Right hindlimb (tissue), 1 donor: ENCODE data around the gene SRGAP3.
A peak's percentile ranks its signal among the peaks of the same experiment; 100 is the strongest.
"Not testable (repeated sequence)": the region's sequence is repeated elsewhere in the genome, so short reads cannot be mapped to it uniquely, and the experiment has no call there.

Experiments used
- DNase-seq: peaks from one replicate; pipeline ENCODE4 v3.0.0-alpha.2; 2018

SRGAP3 gene

GRCh38 chr3:9109568-9109914 is 139.9 kb downstream of the SRGAP3 start:
- no peak for DNase-seq

- DNase-seq = no peak
Observed at GRCh38 chr3:9108876-9109567, 140.4 kb downstream of the SRGAP3 start.

GRCh38 chr3:9107738-9108137 is 141.7 kb downstream of the SRGAP3 start:
- DNase-seq = no peak

- DNase-seq = no peak
Observed at GRCh38 chr3:9105421-9105820, 144.0 kb downstream of the SRGAP3 start.

GRCh38 chr3:9104121-9104520 is 145.3 kb downstream of the SRGAP3 start:
- DNase-seq = no peak

- peak; percentile 72 for DNase-seq
Observed at GRCh38 chr3:9102240-9102981, 147.0 kb downstream of the SRGAP3 start.

- no peak for DNase-seq
Observed at GRCh38 chr3:9101286-9101685, 148.2 kb downstream of the SRGAP3 start.

- no peak for DNase-seq
Observed at GRCh38 chr3:9100513-9100894, 148.9 kb downstream of the SRGAP3 start.

- no peak for DNase-seq
Observed at GRCh38 chr3:9099702-9100512, 149.5 kb downstream of the SRGAP3 start.

GRCh38 chr3:9098716-9099675 is 150.4 kb downstream of the SRGAP3 start:
- DNase-seq = peak; percentile 77

- DNase-seq = no peak
Observed at GRCh38 chr3:9097495-9097894, 152.0 kb downstream of the SRGAP3 start.

GRCh38 chr3:9091486-9092235 is 157.8 kb downstream of the SRGAP3 start:
- DNase-seq = peak; percentile 74

GRCh38 chr3:9088441-9089353 is 160.7 kb downstream of the SRGAP3 start:
- DNase-seq = no peak

GRCh38 chr3:9087831-9088413 is 161.5 kb downstream of the SRGAP3 start:
- DNase-seq = no peak

GRCh38 chr3:9085428-9085827 is 164.0 kb downstream of the SRGAP3 start:
- DNase-seq = not testable (repeated sequence)

GRCh38 chr3:9081184-9081818 is 168.1 kb downstream of the SRGAP3 start:
- DNase-seq = no peak

- no peak for DNase-seq
Observed at GRCh38 chr3:9080163-9080562, 169.3 kb downstream of the SRGAP3 start.

- no peak for DNase-seq
Observed at GRCh38 chr3:9079676-9080075, 169.8 kb downstream of the SRGAP3 start.

GRCh38 chr3:9078561-9079240 is 170.7 kb downstream of the SRGAP3 start:
- DNase-seq = no peak
